HepG2 (cell line): ENCODE results near the gene ZNF568. TPM values are rescaled to one million over a fixed set of nuclear protein-coding genes. Genes with fewer than 3 reads are reported as not detected.

Experiments
- ATAC-seq: fragments of 200-7000 bp; cut with Tn5 transposase; 3 replicates; pipeline ENCODE4 v1.9.1; 2020; ENCODE audit warnings: mild to moderate bottlenecking, moderate library complexity
- BruUV-seq: library from RNA; stranded (reverse); fragments of 400-500 nt; replicated peaks from 2 replicates; lab custom pipeline; 2021; lab: Mats Ljungman, UMichigan
- CTCF ChIA-PET: fragments of 300-600 bp; formaldehyde crosslinking; extraction: SDS; loops from one replicate; lab custom pipeline; 2021; ENCODE audit warnings: low total read pairs, inconsistent platforms, low intra/inter-chr PET ratio; lab: Yijun Ruan, JAX
- POLR2A ChIA-PET: fragments of 350-600 bp; sonication (Branson Sonifier 250); formaldehyde crosslinking; loops from one replicate; lab custom pipeline; 2020; ENCODE audit warnings: antibody characterized with exemption, inconsistent platforms; lab: Yijun Ruan, JAX
- DNase-seq: peaks from one replicate; pipeline ENCODE4 v3.0.0-alpha.2; 2015; ENCODE audit warnings: low spot score
- FAIRE-seq: peaks from 3 replicates; lab custom pipeline; 2011; peaks lifted over from hg19 to GRCh38; lab: Jason Lieb, UNC
- H2AFZ ChIP-seq: one replicate; pipeline ENCODE4 v1.6.1; 2011; ENCODE audit warnings: low read length, inconsistent platforms
- H3K27ac ChIP-seq: fragments of 300-600 bp; 3 replicates; pipeline ENCODE4 v1.8.0; 2011; ENCODE audit warnings: mixed run types, mild to moderate bottlenecking, mixed read lengths, low read length, inconsistent platforms; ENCODE audit not compliant: insufficient read depth; ENCODE audit errors: extremely low read length
- H3K27me3 ChIP-seq, 2 experiments: fragments of 200-600 bp in 1 of 2; 2 replicates in 1 of 2; 3 replicates in 1 of 2; pipeline versions ENCODE4 v1.6.0 to v1.8.0; 2011; ENCODE audit warnings: low read length in 2 of 2, mild to moderate bottlenecking in 2 of 2, moderate library complexity in 2 of 2, inconsistent platforms in 1 of 2; ENCODE audit not compliant: insufficient read depth in 2 of 2, control insufficient read depth in 1 of 2
- H3K36me3 ChIP-seq, 2 experiments: fragments of 200-600 bp in 1 of 2; replicated peaks in 1 of 2; 2 replicates in 1 of 2; 3 replicates in 1 of 2; pipeline versions ENCODE4 v1.5.1 to v1.8.0; 2011; ENCODE audit warnings: low read length in 2 of 2, inconsistent platforms in 1 of 2; ENCODE audit not compliant: insufficient read depth in 2 of 2, control insufficient read depth in 1 of 2
- H3K4me1 ChIP-seq: 2 replicates; pipeline ENCODE4 v1.5.1; 2012; ENCODE audit warnings: low read length, inconsistent platforms; ENCODE audit not compliant: insufficient read depth
- H3K4me2 ChIP-seq: 2 replicates; pipeline ENCODE4 v1.6.0; 2011; ENCODE audit warnings: low read depth, low read length, inconsistent platforms
- H3K4me3 ChIP-seq, 3 experiments: fragments of 200-600 bp in 1 of 3; sonication (generic), shearing (Covaris generic) in 1 of 3; replicated peaks in 1 of 3; 2 replicates each; pipeline ENCODE4 v1.5.1; 2011 to 2016; ENCODE audit warnings: low read length in 3 of 3, inconsistent platforms in 2 of 3, low read depth in 2 of 3, mild to moderate bottlenecking in 2 of 3, control low read depth in 1 of 3, mixed read lengths in 1 of 3; ENCODE audit not compliant: insufficient read depth in 1 of 3
- H3K79me2 ChIP-seq: one replicate; pipeline ENCODE4 v1.6.1; 2011; ENCODE audit warnings: low read length, inconsistent platforms; ENCODE audit not compliant: insufficient read depth
- H3K9ac ChIP-seq: 2 replicates; pipeline ENCODE4 v1.6.0; 2011; ENCODE audit warnings: mild to moderate bottlenecking, low read depth, low read length, inconsistent platforms; ENCODE audit not compliant: insufficient read depth
- H3K9me3 ChIP-seq: 2 replicates; pipeline ENCODE4 v1.5.1; 2012; ENCODE audit warnings: mild to moderate bottlenecking, low read length
- H4K20me1 ChIP-seq: 2 replicates; pipeline ENCODE4 v1.6.0; 2011; ENCODE audit warnings: inconsistent platforms, mild to moderate bottlenecking, low read length, moderate library complexity; ENCODE audit not compliant: insufficient read depth
- ATF2 ChIP-seq: sonication (generic); formaldehyde crosslinking; IDR thresholded peaks from 2 replicates; pipeline ENCODE4 v1.4.0; 2020; ENCODE audit warnings: missing genetic modification reagents
- FOXP4 ChIP-seq: sonication (generic); formaldehyde crosslinking; IDR thresholded peaks from 2 replicates; pipeline ENCODE4 v1.4.0; 2020; ENCODE audit warnings: missing genetic modification reagents
- SALL2 ChIP-seq: sonication (generic); formaldehyde crosslinking; IDR thresholded peaks from 2 replicates; pipeline ENCODE4 v1.8.1; 2023; ENCODE audit warnings: mild to moderate bottlenecking, missing genetic modification reagents, inconsistent platforms
- ZNF431 ChIP-seq: sonication (generic); formaldehyde crosslinking; IDR thresholded peaks from 2 replicates; pipeline ENCODE4 v1.9.0; 2022; ENCODE audit warnings: missing genetic modification reagents, low read depth, mild to moderate bottlenecking, borderline replicate concordance
- ZNF567 ChIP-seq: sonication (generic); formaldehyde crosslinking; IDR thresholded peaks from 2 replicates; pipeline ENCODE4 v1.8.1; 2023; ENCODE audit warnings: mild to moderate bottlenecking, missing genetic modification reagents, borderline replicate concordance
- ZNF773 ChIP-seq: sonication (generic); formaldehyde crosslinking; IDR thresholded peaks from 2 replicates; pipeline ENCODE4 v1.4.0; 2020; ENCODE audit warnings: missing genetic modification reagents, borderline replicate concordance
- WGBS: methylation state at CpG from one replicate; pipeline ENCODE4 v1.1.6; 2017; ENCODE audit warnings: low lambda C conversion rate; 5-methylcytosine and 5-hydroxymethylcytosine counted together
- in situ Hi-C: cut with HindIII; loops from 2 replicates; pipeline ENCODE4 v1.10.0; 2017; ENCODE audit warnings: low pct_unique_long_range_greater_than_20kb; ENCODE audit not compliant: extremely low pct_ligation_motif_present
- intact Hi-C: fragments of 100-400 bp; cut with micrococcal nuclease; formaldehyde crosslinking; loops from one replicate; pipeline ENCODE4 v1.10.0; 2022; ENCODE audit not compliant: unreplicated experiment
- polyA plus RNA-seq, 8 experiments: library from polyadenylated mRNA; depleted of rRNA in 3 of 8; stranded (reverse) in 7 of 8; unstranded in 1 of 8; fragments of >200 nt; fragmentation: Illumina TruSeq in 4 of 8; extraction: Trizol in 4 of 8; gene quantifications; 2 replicates each; pipeline versions ENCODE4 v1.2.1 to v1.2.3, GENCODE V29; 2011 to 2016; ENCODE audit warnings: low read depth in 4 of 8, missing spikeins in 1 of 8, mixed read lengths in 1 of 8; ENCODE audit not compliant: insufficient read depth in 1 of 8
- total RNA-seq, 5 experiments: library from RNA; depleted of rRNA; stranded (reverse); fragments of >200 nt; fragmentation: Illumina TruSeq; extraction: Trizol; gene quantifications; 2 replicates each; pipeline ENCODE4 v1.2.3, GENCODE V29; 2016; ENCODE audit warnings: low read depth in 1 of 5
- TF ChIP-seq, protein P1 (sequence below): sonication (generic); formaldehyde crosslinking; IDR thresholded peaks from 2 replicates; pipeline ENCODE4 v1.5.1; 2020; ENCODE audit warnings: missing genetic modification reagents, mild to moderate bottlenecking, borderline replicate concordance
- TF ChIP-seq, protein P2 (sequence below): sonication (generic); formaldehyde crosslinking; IDR thresholded peaks from 2 replicates; pipeline ENCODE4 v1.4.0; 2020; ENCODE audit warnings: missing genetic modification reagents, borderline replicate concordance

ZNF568 gene
- total and polyA plus RNA-seq, 2 of the 13 experiments (the other 11 are each of a cell fraction or from before 2014, with no cell fraction given): 0.15 to 1.00 TPM

DNA sequence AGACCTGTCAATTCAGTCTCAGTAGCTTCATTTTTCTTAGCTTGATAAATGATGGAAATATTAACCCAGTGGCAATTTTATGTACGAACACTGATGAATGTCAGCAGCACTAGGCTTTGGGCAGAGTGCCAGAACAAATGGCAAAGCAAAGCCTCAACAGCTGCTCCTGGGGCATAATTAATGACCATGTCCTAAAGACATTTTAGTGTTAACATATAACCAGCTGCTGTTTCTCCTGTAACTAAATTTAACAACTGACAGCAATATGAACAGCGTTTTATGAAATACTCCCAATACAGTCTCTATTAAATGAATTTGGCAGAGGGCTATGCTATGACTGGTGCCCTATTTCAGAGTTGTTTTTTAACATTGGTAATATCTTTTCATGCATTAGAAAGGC is 47.1 kb downstream of the ZNF568 start (continued):
- TF ChIP-seq FOXP4 (CRISPR knock-in tag) (no peak), ZNF431 (CRISPR knock-in tag) (no peak), ZNF773 (CRISPR knock-in tag) (no peak), ZNF567 (CRISPR knock-in tag) (no peak), SALL2 (CRISPR knock-in tag) (no peak)
- TF ChIP-seq, protein P1, sequence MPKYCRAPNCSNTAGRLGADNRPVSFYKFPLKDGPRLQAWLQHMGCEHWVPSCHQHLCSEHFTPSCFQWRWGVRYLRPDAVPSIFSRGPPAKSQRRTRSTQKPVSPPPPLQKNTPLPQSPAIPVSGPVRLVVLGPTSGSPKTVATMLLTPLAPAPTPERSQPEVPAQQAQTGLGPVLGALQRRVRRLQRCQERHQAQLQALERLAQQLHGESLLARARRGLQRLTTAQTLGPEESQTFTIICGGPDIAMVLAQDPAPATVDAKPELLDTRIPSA (CRISPR knock-in tag): no peak

GRCh38 chr19:36972571-36972970 is 56.4 kb downstream of the ZNF568 start:
- DNase-seq: no peak
- CTCF ChIA-PET: no interaction called here
- BruUV-seq: no TSS peak

More at GRCh38 chr19:36972571-36972970, 56.4 kb downstream of the ZNF568 start:
- Histone ChIP-seq H3K79me2 (no peaks in the 10 kb centered on the region), H3K4me3 (no peak overlapping the region), H3K9me3 (peaks cover 74% of the 10 kb centered on the region), H3K9ac (no peak overlapping the region), H3K4me2 (no peak overlapping the region), H3K36me3 (no peaks in the 10 kb centered on the region), H3K27ac (no peak overlapping the region), H3K4me1 (no peaks in the 10 kb centered on the region), H2AFZ (no peak overlapping the region), H3K27me3 (no peaks in the 10 kb centered on the region), H4K20me1 (no peaks in the 10 kb centered on the region)
- ATAC-seq (no peak), FAIRE-seq (no peak)
- POLR2A ChIA-PET: no interaction called here
- 71% methylated on average over 11 of the region's 25 CpGs for whole genome bisulfite sequencing
- intact Hi-C loops (no loop called here), in situ Hi-C loops (no loop called here)
- TF ChIP-seq ATF2: no peak
- TF ChIP-seq, protein P2, sequence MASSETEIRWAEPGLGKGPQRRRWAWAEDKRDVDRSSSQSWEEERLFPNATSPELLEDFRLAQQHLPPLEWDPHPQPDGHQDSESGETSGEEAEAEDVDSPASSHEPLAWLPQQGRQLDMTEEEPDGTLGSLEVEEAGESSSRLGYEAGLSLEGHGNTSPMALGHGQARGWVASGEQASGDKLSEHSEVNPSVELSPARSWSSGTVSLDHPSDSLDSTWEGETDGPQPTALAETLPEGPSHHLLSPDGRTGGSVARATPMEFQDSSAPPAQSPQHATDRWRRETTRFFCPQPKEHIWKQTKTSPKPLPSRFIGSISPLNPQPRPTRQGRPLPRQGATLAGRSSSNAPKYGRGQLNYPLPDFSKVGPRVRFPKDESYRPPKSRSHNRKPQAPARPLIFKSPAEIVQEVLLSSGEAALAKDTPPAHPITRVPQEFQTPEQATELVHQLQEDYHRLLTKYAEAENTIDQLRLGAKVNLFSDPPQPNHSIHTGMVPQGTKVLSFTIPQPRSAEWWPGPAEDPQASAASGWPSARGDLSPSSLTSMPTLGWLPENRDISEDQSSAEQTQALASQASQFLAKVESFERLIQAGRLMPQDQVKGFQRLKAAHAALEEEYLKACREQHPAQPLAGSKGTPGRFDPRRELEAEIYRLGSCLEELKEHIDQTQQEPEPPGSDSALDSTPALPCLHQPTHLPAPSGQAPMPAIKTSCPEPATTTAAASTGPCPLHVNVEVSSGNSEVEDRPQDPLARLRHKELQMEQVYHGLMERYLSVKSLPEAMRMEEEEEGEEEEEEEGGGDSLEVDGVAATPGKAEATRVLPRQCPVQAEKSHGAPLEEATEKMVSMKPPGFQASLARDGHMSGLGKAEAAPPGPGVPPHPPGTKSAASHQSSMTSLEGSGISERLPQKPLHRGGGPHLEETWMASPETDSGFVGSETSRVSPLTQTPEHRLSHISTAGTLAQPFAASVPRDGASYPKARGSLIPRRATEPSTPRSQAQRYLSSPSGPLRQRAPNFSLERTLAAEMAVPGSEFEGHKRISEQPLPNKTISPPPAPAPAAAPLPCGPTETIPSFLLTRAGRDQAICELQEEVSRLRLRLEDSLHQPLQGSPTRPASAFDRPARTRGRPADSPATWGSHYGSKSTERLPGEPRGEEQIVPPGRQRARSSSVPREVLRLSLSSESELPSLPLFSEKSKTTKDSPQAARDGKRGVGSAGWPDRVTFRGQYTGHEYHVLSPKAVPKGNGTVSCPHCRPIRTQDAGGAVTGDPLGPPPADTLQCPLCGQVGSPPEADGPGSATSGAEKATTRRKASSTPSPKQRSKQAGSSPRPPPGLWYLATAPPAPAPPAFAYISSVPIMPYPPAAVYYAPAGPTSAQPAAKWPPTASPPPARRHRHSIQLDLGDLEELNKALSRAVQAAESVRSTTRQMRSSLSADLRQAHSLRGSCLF (CRISPR knock-in tag): no peak
- TF ChIP-seq, all 625 proteins: peak for 0
